ENCODE results near the gene TMEM18.

TMEM18 gene

DNA sequence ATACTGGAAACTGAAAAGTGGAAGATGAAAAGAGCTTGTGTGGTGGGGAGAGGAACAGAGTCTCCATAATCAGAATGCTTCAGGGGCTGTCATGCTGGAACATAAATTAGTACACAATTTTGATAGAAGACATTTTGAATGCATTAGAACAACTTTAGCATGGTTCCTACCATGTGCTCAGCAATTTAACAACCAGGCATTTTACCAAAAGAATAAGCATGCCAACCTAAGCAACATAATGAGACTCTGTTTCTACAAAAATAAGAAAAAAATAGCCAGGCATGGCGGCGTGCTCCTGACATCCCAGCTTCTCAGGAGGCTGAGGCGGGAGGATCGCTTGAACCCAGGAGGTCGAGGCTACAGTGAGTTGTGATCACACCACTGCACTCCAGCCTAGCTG, 40.5 kb upstream of the TMEM18 start:
- no peak for DNase-seq (ENCODE audit: low spot score)
- TF ChIP-seq, protein P1, sequence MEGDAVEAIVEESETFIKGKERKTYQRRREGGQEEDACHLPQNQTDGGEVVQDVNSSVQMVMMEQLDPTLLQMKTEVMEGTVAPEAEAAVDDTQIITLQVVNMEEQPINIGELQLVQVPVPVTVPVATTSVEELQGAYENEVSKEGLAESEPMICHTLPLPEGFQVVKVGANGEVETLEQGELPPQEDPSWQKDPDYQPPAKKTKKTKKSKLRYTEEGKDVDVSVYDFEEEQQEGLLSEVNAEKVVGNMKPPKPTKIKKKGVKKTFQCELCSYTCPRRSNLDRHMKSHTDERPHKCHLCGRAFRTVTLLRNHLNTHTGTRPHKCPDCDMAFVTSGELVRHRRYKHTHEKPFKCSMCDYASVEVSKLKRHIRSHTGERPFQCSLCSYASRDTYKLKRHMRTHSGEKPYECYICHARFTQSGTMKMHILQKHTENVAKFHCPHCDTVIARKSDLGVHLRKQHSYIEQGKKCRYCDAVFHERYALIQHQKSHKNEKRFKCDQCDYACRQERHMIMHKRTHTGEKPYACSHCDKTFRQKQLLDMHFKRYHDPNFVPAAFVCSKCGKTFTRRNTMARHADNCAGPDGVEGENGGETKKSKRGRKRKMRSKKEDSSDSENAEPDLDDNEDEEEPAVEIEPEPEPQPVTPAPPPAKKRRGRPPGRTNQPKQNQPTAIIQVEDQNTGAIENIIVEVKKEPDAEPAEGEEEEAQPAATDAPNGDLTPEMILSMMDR (IDR thresholded peaks at IDR 0.05; ENCODE audit: extremely low read depth, missing control alignments) = no peak

DNA sequence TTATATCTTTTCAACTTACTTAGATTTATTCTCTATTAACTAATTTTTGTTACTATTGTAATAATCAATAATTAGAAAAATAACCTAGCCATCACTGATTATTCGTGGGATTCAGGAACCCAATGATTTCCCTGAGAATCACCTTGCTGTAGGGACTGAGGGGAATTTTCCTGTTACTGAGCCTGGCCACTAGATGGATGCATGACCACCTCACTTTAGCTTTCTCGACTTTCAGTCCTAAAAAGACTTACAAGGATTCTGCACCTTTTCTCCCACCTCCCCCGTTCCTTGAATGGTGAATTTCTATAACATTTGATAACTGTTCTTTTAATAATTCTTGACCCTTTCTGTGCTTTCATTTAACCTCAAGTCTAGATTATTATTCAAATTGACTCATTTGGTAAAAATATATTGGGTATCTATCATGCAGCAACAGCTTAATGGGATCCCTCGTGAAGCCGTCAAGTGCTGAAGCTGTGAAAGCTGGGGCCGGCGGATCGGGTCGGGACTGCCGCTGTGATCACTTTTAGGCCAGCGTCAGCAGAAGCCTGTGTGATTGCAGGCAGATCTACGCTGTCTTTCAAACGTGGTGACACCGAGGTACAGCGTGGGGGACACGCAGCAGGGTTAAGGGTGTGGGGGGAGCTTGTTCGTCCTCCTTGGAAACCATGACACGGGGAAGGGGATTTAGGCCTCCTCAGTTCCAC, 38.8 kb upstream of the TMEM18 start:
- TF ChIP-seq, protein P1 (IDR thresholded peaks at IDR 0.05; ENCODE audit: extremely low read depth, missing control alignments) = no peak
- no peak for DNase-seq (ENCODE audit: low spot score)

DNA sequence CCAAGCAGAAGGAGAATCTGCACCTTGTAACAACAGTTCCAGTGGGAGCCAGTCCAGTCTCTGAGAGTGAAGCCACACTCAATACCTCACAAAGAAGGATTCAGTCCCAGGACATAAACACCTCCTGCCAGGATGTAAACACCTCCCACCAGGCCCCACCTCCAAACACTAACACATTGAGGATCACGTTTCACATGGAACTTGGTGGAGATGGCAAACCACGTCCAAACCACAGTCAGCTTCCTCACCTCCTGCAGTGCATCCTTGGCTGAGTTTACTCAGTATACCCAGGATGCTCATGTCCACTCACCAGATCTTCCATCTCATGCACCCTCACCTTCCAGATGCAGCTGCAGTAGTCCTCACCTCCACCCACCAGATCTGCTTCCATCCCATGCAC, 37.8 kb upstream of the TMEM18 start:
- no peak for DNase-seq (ENCODE audit: low spot score)
- TF ChIP-seq, protein P1 (IDR thresholded peaks at IDR 0.05; ENCODE audit: extremely low read depth, missing control alignments) = no peak

DNA sequence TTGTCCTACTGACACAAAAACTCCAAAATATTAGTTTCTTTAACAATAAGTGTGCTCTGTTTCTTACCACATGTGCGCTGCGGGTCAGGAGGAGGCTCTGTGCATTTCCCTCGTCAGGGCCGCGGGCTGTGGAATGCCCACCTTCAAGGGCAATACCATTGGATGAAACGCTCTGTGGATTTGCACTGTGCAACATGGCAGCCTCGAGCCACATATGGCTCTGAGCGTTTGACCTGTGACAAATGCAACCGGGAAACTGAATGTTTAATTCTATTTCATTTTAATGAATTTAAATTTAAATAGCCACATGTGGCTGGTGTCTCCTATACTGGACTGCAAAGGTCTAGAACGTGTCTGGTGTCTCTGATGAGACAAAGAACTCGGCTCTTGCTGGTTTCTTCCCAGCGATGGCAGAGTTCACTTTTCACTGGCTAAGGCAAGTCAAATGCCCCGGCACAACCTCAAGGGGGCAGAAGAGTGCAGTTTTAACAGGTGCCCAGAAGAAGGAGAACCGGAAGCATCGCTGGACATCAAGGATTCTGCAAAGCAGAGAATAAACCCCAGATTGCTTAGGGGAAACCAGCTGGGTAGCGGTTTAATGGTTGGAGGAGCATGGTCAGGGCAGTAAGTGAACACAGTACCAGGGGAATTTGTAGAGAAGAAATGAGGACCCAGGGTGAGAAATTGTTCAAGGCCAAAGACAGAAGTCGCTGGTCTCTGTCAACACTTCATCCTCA, 37.0 kb upstream of the TMEM18 start:
- TF ChIP-seq, protein P1 (IDR thresholded peaks at IDR 0.05; ENCODE audit: extremely low read depth, missing control alignments) = peak; percentile 65
- peak; percentile 72 for DNase-seq (ENCODE audit: low spot score)

DNA sequence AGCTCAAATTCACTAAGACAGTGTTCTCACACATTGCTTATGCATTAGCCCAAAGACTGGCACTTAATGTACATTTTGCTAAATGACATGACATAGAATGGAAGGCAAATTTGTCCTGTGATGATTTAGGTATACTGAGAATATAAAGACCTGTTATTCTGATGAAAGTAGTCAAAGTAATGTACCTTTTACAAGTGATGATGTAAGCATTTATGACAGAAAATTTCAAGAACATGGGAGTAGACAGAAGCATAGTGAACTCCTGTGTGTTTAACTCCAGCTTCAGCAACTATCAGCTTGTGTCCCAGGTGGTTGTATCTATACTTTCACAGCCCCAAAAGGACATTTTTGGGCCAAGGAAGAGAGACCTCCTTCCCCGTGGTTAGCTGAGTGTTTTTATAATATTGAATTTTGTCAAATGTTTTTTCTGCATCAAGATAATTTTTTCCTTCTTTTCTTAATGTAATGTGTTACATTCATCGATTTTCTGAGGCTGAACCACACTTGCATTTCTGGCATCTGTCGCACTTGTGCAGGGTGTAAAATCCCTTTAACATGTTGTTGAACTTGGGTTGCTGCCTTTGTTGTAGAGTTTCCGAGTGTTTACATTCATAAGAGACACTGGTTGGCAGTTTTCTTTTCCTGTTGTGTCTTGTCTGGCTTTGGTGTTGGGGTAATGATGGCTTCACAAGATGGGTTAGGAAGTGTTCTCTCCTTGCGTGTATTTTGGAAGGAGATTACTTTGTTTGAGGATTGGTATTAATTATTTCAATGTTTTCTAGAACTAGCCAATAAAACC, 33.9 kb upstream of the TMEM18 start:
- TF ChIP-seq, protein P1 (IDR thresholded peaks at IDR 0.05; ENCODE audit: extremely low read depth, missing control alignments) = no peak
- no peak for DNase-seq (ENCODE audit: low spot score)

DNA sequence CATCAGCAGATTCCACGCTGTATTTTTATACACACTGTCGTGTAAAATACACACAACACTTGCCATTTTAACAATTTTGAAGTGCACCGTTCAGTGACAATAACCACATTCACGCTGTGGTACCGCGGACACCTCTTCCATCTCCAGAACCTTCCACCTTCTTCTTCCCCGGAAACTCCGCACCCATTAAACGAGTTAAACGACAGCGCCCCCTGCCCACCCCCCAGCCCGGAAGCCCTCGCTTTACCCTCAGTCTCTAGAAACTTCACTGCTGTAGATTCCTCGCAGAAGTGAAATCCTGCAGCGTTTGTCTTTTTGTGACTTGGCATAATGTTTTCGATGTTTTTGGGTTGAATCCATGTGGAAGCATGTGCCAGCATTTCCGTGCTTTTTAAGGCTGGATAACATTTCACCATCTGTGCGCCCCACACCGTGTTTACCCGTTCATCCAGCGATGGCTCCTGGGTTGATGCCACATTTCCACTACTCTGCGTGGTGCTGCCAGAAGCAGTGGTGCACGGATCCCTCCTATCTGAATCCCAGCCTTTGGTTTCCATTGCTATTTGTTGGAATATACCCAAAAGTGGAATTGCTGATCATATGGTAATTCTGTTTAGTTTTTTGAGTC, 32.0 kb upstream of the TMEM18 start:
- no peak for DNase-seq (ENCODE audit: low spot score)
- TF ChIP-seq, protein P1 (IDR thresholded peaks at IDR 0.05; ENCODE audit: extremely low read depth, missing control alignments) = no peak

Measured in GM20000 (cell line).